ENCODE measurements around the gene DUOX1. TPM values are rescaled to one million over a fixed set of nuclear protein-coding genes. Genes with fewer than 3 reads are reported as not detected.

The DUOX1 gene
- total and polyA plus RNA-seq, 4 donors, result under 0.01 to 7.1 (median 1.7) TPM

Other genes with a start within 250 kb of the DUOX1 start
- gene TERB2, start 173.3 kb upstream of the DUOX1 start, total RNA-seq, result not detected
- not detected for gene TERB2, start 173.3 kb upstream of the DUOX1 start, polyA plus RNA-seq (ENCODE audit: insufficient read length in 2 of 2)
- gene SORD, start 106.8 kb upstream of the DUOX1 start, total RNA-seq, result 10 to 100 TPM; 13.5 to 24.6 TPM
- gene SORD, start 106.8 kb upstream of the DUOX1 start, polyA plus RNA-seq (ENCODE audit: insufficient read length in 2 of 2), result 10 to 100 TPM; 21.0 to 22.7 TPM
- under 1 TPM in 1 of 2 donors, not detected in 1; 0.11 TPM for gene DUOX2, start 15.8 kb upstream of the DUOX1 start, total RNA-seq
- gene DUOX2, start 15.8 kb upstream of the DUOX1 start, polyA plus RNA-seq (ENCODE audit: insufficient read length in 2 of 2), result under 1 TPM in 1 of 2 donors, not detected in 1; 0.08 TPM
- gene DUOXA2, start 15.7 kb upstream of the DUOX1 start, total RNA-seq, result not detected
- under 1 TPM in 1 of 2 donors, not detected in 1; 0.11 TPM for gene DUOXA2, start 15.7 kb upstream of the DUOX1 start, polyA plus RNA-seq (ENCODE audit: insufficient read length in 2 of 2)
- under 1 TPM in 1 of 2 donors, not detected in 1; 0.11 TPM for gene DUOXA1, start 115 bp upstream of the DUOX1 start, total RNA-seq
- gene DUOXA1, start 115 bp upstream of the DUOX1 start, polyA plus RNA-seq (ENCODE audit: insufficient read length in 2 of 2), result not detected
- gene SHF, start 58.0 kb downstream of the DUOX1 start, total RNA-seq, result 10 to 100 TPM; 15.2 to 29.1 TPM
- gene SHF, start 58.0 kb downstream of the DUOX1 start, polyA plus RNA-seq (ENCODE audit: insufficient read length in 2 of 2), result 10 to 100 TPM; 60.1 to 73.3 TPM
- not detected for gene SLC28A2, start 122.2 kb downstream of the DUOX1 start, total RNA-seq
- gene SLC28A2, start 122.2 kb downstream of the DUOX1 start, polyA plus RNA-seq (ENCODE audit: insufficient read length in 2 of 2), result under 1 TPM in 1 of 2 donors, not detected in 1; 0.32 TPM
- gene GATM, start 248.6 kb downstream of the DUOX1 start, total RNA-seq, result 100 to 1,000 TPM; 142 to 279 TPM
- gene GATM, start 248.6 kb downstream of the DUOX1 start, polyA plus RNA-seq (ENCODE audit: insufficient read length in 2 of 2), result 100 to 1,000 TPM; 152 to 249 TPM